GM12864 (cell line): Measurements from ENCODE around the gene MS4A10.

Experiments used
- DNase-seq: peaks from one replicate; pipeline ENCODE4 v3.0.0-alpha.2; 2011; ENCODE audit warnings: low read depth
- H3K4me3 ChIP-seq: 2 replicates; pipeline ENCODE4 v1.5.1; 2011; ENCODE audit warnings: mild to moderate bottlenecking, low read depth, low read length, control low read depth
- TF ChIP-seq, protein P1 (sequence below): IDR thresholded peaks from 2 replicates; pipeline ENCODE4 v1.5.1; 2011; ENCODE audit warnings: low read depth, mild to moderate bottlenecking, moderate library complexity, low read length, control low read depth, inconsistent platforms; ENCODE audit errors: missing control alignments

The MS4A10 gene

DNA sequence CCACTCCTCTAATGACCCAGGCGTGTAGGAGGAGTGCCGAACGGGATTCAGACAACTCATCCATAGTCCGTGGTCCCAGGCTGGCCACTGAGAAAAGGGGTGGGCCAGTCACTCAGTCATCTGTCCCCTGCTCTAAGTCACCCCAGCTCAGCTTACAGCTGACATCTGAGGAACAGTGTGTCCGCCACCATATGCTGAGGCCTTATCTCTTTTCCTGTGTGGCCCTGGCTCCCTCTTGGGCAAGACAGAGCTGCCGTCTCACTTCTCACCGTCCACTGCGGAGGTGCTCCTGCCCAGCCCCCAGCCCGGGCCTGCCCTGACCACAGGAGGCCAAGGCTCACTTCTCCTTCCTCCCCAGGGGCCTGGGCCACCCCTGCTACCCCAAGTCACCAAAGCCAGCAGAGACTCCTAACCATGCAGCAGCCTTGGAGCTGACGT is 63.6 kb downstream of the MS4A10 start:
- no peak for DNase-seq
- TF ChIP-seq, protein P1, sequence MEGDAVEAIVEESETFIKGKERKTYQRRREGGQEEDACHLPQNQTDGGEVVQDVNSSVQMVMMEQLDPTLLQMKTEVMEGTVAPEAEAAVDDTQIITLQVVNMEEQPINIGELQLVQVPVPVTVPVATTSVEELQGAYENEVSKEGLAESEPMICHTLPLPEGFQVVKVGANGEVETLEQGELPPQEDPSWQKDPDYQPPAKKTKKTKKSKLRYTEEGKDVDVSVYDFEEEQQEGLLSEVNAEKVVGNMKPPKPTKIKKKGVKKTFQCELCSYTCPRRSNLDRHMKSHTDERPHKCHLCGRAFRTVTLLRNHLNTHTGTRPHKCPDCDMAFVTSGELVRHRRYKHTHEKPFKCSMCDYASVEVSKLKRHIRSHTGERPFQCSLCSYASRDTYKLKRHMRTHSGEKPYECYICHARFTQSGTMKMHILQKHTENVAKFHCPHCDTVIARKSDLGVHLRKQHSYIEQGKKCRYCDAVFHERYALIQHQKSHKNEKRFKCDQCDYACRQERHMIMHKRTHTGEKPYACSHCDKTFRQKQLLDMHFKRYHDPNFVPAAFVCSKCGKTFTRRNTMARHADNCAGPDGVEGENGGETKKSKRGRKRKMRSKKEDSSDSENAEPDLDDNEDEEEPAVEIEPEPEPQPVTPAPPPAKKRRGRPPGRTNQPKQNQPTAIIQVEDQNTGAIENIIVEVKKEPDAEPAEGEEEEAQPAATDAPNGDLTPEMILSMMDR = no peak
- no peak overlapping the region for H3K4me3 ChIP-seq

DNA sequence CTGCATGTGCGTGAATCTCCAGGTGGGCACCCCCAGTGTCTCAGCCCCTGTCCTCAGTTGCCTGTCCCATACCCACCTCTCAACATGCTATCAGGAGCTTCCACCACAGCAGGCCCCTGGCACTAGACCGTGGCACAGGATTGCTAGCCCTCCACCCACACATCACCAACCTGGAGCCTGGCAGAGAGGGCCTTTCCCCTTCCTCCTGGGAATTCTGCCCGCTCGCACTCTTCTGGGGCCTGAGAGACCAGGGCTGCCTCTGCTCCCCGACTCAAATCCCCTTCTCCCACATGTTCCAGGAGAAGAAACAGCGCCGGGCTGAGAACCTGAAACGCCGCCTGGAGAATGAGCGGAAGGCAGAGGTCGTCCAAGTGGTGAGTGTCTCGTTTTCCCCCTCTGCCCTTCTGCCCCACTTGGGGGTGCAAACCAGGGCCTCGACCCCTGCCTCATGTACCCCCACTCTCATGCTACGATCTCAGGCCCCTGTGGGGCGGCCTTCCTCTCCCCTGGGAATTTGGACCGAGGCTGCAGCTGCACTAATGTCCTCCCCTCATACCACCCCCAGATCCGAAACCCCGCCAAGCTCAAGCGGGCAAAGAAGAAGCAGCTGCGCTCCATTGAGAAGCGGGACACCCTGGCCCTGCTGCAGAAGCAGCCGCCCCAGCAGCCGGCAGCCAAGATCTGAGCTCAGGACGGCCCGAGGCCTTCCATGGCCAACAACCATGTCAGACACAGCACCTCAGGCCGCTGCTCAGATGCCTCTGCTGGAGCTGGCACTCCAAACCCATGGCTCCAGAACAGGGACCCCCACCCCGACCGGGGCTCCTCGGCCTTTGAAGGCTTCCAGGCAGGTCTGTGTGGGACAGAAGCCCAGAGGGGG is 64.7 kb downstream of the MS4A10 start:
- no peak overlapping the region for H3K4me3 ChIP-seq
- no peak for DNase-seq
- TF ChIP-seq, protein P1 = no peak
